Gastrocnemius medialis (tissue), 4 donors: Measurements from ENCODE around the gene NDUFA5. TPM values are rescaled to one million over a fixed set of nuclear protein-coding genes. Genes with fewer than 3 reads are reported as not detected.
"Not testable (repeated sequence)": the region's sequence is repeated elsewhere in the genome, so short reads cannot be mapped to it uniquely, and the experiment has no call there.

Experiments used
- ATAC-seq, 2 donors: fragments of 150-250 bp; one replicate each; pipeline ENCODE4 v1.9.1; 2016
- DNase-seq, 2 donors: peaks; one replicate each; pipeline ENCODE4 v3.0.0-alpha.2; 2019
- H3K27ac ChIP-seq, 4 donors: fragments of 200-600 bp; sonication (generic); 1 replicate in 1 of 4; 2 replicates in 3 of 4; pipeline ENCODE4 v1.5.1; 2016 to 2018; ENCODE audit warnings: mild to moderate bottlenecking in 2 of 4, moderate library complexity in 1 of 4
- H3K27me3 ChIP-seq, 3 donors: fragments of 200-600 bp; sonication (generic) in 2 of 3; 1 replicate in 1 of 3; 2 replicates in 2 of 3; pipeline versions ENCODE4 v1.5.1 to v1.6.0; 2016 to 2019; ENCODE audit warnings: mild to moderate bottlenecking in 1 of 3, moderate library complexity in 1 of 3
- H3K36me3 ChIP-seq, 2 donors: fragments of 200-600 bp; sonication (generic) in 1 of 2; one replicate each; pipeline ENCODE4 v1.5.1; 2017 to 2018
- H3K4me1 ChIP-seq, 2 donors: fragments of 200-600 bp; sonication (generic) in 1 of 2; one replicate each; pipeline ENCODE4 v1.5.1; 2016 to 2017; ENCODE audit warnings: mild to moderate bottlenecking in 2 of 2
- H3K4me3 ChIP-seq, 4 donors: fragments of 200-600 bp; sonication (generic) in 3 of 4; 1 replicate in 1 of 4; 2 replicates in 3 of 4; pipeline ENCODE4 v1.5.1; 2016 to 2019; ENCODE audit warnings: mild to moderate bottlenecking in 2 of 4
- H3K9me3 ChIP-seq, 3 donors: fragments of 200-600 bp; sonication (generic) in 2 of 3; 1 replicate in 1 of 3; 2 replicates in 2 of 3; pipeline ENCODE4 v1.5.1; 2016 to 2019
- POLR2A ChIP-seq, 2 donors: fragments of 450-650 bp; IDR thresholded peaks; one replicate each; pipeline ENCODE4 v1.6.1; 2017; ENCODE audit warnings: antibody characterized with exemption in 2 of 2, mild to moderate bottlenecking in 2 of 2, moderate library complexity in 2 of 2
- in situ Hi-C, 4 donors: fragments of 200-750 bp; cut with MboI; loops; one replicate each; pipeline versions ENCODE4 v1.15.0 to v1.8.0; 2017; ENCODE audit warnings: low sequenced_read_pairs in 4 of 4
- intact Hi-C: fragments of 100-400 bp; cut with DNase I; formaldehyde crosslinking; loops from one replicate; pipeline ENCODE4 v1.15.1; 2023; ENCODE audit warnings: low total_unique reads
- total RNA-seq, 4 donors: library from RNA; depleted of rRNA; stranded (reverse); fragments of >200 nt; gene quantifications; one replicate each; pipeline versions ENCODE4 v1.1.0 to v1.2.3, GENCODE V29; 2016
- TF ChIP-seq, protein P1 (sequence below), 5 experiments: fragments of 450-650 bp in 3 of 5; fragments of 200-600 bp in 2 of 5; sonication (generic) in 2 of 5; IDR thresholded peaks in 4 of 5; conservative IDR thresholded peaks in 1 of 5; 1 replicate in 4 of 5; 2 replicates in 1 of 5; pipeline ENCODE4 v1.5.1; 2016 to 2019; ENCODE audit warnings: antibody characterized with exemption in 5 of 5, mild to moderate bottlenecking in 3 of 5, moderate library complexity in 3 of 5

The NDUFA5 gene
- total RNA-seq, 4 donors from 2014 or later = 82.8 to 148 (median 137) TPM

DNA sequence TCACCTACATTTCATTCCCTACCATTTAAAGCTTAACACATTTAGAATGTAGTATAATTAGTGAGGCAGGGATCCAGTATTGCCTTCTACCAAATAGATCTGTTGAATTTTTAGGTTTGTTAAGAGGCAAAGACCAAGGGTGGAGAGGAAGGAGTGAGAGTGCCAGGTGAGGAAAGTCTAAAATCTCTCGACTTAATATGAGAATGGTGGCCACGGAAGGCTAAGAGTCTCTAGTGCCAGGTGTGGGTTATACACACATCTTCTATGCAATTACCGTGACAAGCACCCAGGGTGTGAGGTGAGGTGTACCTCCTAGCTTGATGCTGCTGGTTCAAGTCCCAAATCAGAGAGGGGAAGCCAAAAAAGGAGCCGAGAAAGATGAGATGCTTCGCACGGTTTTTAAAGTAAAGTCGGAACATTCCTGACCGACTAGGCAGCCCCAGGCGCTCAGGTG, 23.7 kb downstream of the NDUFA5 start:
- no peaks in the 10 kb centered on the region for H3K9me3 ChIP-seq
- peaks cover 0 to 5% (median 2%) of the 10 kb centered on the region in 3 donors for H3K27me3 ChIP-seq
- ATAC-seq (no peak), DNase-seq (no peak)
- intact Hi-C loops = loop anchor here (2.0 kb wide), 2 partner anchors 39 to 215 kb away; partner anchors contain the start of gene WASL
- peaks cover 9 to 17% of the 10 kb centered on the region in 2 donors for H3K4me1 ChIP-seq
- in situ Hi-C loops = loop anchor here in 1 of 4 donors (10.0 kb wide), 1 partner anchor 211 kb away; the partner anchor contains the start of gene WASL
- H3K27ac ChIP-seq = peak overlapping the region; percentile 15 to 92 (median 53)
- TF ChIP-seq POLR2A (IDR thresholded peaks at IDR 0.05) = no peak
- TF ChIP-seq, protein P1, sequence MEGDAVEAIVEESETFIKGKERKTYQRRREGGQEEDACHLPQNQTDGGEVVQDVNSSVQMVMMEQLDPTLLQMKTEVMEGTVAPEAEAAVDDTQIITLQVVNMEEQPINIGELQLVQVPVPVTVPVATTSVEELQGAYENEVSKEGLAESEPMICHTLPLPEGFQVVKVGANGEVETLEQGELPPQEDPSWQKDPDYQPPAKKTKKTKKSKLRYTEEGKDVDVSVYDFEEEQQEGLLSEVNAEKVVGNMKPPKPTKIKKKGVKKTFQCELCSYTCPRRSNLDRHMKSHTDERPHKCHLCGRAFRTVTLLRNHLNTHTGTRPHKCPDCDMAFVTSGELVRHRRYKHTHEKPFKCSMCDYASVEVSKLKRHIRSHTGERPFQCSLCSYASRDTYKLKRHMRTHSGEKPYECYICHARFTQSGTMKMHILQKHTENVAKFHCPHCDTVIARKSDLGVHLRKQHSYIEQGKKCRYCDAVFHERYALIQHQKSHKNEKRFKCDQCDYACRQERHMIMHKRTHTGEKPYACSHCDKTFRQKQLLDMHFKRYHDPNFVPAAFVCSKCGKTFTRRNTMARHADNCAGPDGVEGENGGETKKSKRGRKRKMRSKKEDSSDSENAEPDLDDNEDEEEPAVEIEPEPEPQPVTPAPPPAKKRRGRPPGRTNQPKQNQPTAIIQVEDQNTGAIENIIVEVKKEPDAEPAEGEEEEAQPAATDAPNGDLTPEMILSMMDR (IDR thresholded peaks at IDR 0.05 in 4 of 5, conservative IDR thresholded peaks at IDR 0.05 in 1 of 5) = no peak
- no peaks in the 10 kb centered on the region for H3K36me3 ChIP-seq
- peak overlapping the region; percentile 67 to 76 (median 72) for H3K4me3 ChIP-seq

DNA sequence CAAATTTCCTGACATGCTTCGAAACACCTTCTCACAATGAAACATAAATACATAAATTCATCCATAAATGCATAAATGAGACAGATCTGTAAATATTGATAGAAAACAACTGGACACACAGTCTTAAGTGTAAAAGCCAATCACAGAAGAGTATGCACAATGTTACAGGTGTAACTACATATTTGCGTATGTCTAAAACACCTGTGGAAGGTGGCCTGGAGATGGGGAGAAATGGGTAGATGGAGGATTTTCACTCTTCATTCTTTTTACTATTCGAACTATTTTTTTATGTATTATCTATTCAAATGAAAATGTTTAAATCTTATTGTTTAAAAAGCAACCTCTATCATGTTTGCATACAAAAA, 24.1 kb downstream of the NDUFA5 start:
- Histone ChIP-seq H3K27me3 (peaks cover 0 to 5% (median 2%) of the 10 kb centered on the region in 3 donors), H3K27ac (no peak overlapping the region), H3K4me3 (peak overlapping the region in 2 of 4 donors; percentile 67 to 71), H3K4me1 (peaks cover 9 to 17% of the 10 kb centered on the region in 2 donors), H3K9me3 (no peaks in the 10 kb centered on the region), H3K36me3 (no peaks in the 10 kb centered on the region)
- TF ChIP-seq, protein P1 (IDR thresholded peaks at IDR 0.05 in 4 of 5, conservative IDR thresholded peaks at IDR 0.05 in 1 of 5) = no peak
- no peak for TF ChIP-seq POLR2A (IDR thresholded peaks at IDR 0.05)
- ATAC-seq = no peak
- in situ Hi-C loops (loop anchor here in 1 of 4 donors (10.0 kb wide), 1 partner anchor 211 kb away; the partner anchor contains the start of gene WASL), intact Hi-C loops (no loop called here)
- DNase-seq = no peak

DNA sequence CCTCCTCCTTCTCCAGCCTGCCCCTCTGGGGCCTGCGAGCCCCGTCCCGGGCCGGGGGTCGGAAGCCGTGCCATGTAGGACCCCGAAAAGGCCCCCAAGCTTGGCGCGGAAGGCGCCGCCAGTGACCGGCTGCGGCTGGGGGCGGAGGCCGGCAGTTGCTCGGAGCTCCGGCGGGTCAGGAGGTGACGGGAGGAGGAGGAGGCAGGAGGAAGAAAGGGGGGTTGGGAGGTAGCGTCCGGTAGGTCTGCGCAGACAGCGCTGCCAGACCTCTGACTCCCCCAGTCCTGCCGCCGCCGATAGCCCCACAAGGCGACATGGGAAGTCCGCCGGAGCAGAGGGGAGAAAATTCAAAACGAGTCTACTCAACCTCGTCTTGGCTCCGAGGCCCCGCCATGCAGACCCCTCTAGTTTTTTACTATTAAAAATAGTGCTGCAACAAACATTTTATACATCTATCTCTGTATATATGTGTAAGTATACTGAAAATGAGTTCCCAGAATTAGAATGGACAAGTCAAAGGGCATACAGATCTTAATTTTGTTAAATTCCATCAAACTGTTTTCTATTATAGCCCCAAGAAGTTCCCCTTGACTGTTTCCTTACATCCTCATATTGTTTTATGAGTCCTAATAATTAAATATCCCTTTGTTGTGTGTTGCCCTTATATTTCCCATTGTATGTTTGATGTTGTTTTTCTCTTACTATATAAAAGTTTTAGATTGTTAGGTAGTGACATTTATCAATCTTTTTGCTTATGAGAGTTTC, 24.6 kb downstream of the NDUFA5 start:
- Histone ChIP-seq H3K4me3 (peak overlapping the region; percentile 23 to 50 (median 35)), H3K4me1 (peaks cover 9 to 16% of the 10 kb centered on the region in 2 donors)
- ATAC-seq, H3K36me3 ChIP-seq, H3K27ac ChIP-seq, intact Hi-C loops, H3K27me3 ChIP-seq, H3K9me3 ChIP-seq: not testable (repeated sequence)
- in situ Hi-C loops = loop anchor here in 1 of 4 donors (10.0 kb wide), 1 partner anchor 212 kb away; the partner anchor contains the start of gene WASL
- peak in 1 of 2 donors; percentile 30 for DNase-seq

DNA sequence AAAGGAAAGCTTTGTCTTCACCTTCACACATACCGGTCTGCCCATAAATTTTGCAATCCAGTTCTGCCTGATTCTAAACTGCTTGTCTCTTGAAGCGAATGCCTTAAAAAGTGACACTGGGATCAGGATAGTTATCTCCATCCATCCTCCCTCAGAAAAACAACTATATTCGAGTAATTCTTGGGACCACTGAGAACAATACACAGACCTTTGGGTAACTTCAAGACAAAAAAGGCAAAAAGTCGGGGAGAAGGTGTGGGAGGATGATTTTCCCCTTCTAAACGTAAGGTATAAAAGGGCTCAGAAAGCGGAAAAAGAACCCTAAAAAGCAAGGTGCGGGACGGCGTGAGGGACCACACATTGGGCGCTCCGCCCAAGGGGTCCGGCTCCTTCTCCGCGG, 25.3 kb downstream of the NDUFA5 start:
- H3K27me3 ChIP-seq, H3K4me1 ChIP-seq, H3K9me3 ChIP-seq, H3K27ac ChIP-seq, intact Hi-C loops, H3K36me3 ChIP-seq, ATAC-seq, DNase-seq: not testable (repeated sequence)
- H3K4me3 ChIP-seq = peak overlapping the region; percentile 23 to 50 (median 35)
- in situ Hi-C loops = loop anchor here in 1 of 4 donors (10.0 kb wide), 1 partner anchor 212 kb away; the partner anchor contains the start of gene WASL

DNA sequence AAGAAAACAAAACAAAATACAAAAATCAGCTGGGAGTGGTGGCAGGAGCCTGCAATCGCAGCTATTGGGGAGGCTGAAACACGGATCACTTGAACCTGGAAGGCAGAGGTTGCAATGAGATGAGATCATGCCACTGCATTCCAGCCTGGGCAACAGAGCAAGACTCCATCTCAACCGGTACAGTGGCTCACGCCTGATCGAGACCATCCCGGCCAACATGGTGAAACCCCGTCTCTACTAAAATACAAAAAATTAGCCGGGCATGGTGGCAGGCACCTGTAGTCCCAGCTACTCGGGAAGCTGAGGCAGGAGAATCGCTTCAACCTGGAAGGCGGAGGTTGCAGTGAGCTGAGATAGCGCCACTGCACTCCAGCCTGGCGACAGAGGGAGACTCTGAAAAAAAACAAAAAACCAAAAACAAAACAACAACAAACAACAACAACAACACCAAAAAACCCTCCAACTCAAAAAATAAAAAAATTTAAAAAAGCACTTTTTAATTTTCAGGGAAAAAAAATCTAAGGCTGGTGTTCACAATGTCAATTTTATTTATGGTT, 27.5 kb downstream of the NDUFA5 start:
- intact Hi-C loops, ATAC-seq, H3K4me1 ChIP-seq, H3K27ac ChIP-seq, H3K9me3 ChIP-seq, H3K27me3 ChIP-seq, DNase-seq, H3K36me3 ChIP-seq, H3K4me3 ChIP-seq: not testable (repeated sequence)
- in situ Hi-C loops = loop anchor here in 1 of 4 donors (10.0 kb wide), 1 partner anchor 215 kb away; the partner anchor contains the start of gene WASL

DNA sequence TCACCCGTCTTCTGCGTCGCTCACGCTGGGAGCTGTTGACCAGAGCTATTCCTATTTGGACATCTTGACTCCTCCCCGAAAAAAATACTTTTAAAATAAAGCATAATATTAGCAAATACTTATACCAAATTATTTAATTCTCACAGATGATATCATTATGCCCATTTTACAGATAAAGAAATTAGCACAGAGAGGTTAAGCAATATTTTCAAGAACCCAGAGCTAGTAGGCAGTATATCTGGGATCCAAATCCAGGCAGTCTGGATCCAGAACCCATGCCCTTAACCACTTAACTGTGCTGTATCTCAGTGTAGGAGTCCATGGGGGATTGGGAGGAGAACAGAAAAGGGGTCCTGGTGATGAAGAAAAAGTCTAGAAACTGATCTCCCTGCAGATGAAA, 29.4 kb downstream of the NDUFA5 start:
- no peaks in the 10 kb centered on the region for H3K9me3 ChIP-seq
- TF ChIP-seq, protein P1 (IDR thresholded peaks at IDR 0.05 in 4 of 5, conservative IDR thresholded peaks at IDR 0.05 in 1 of 5) = no peak
- TF ChIP-seq POLR2A (IDR thresholded peaks at IDR 0.05) = no peak
- H3K36me3 ChIP-seq = no peaks in the 10 kb centered on the region
- ATAC-seq = no peak
- DNase-seq = no peak
- H3K27me3 ChIP-seq = peaks cover 0 to 5% (median 2%) of the 10 kb centered on the region in 3 donors
- H3K4me1 ChIP-seq = no peaks in the 10 kb centered on the region
- no peak overlapping the region for H3K27ac ChIP-seq
- in situ Hi-C loops = no loop called here
- H3K4me3 ChIP-seq = no peak overlapping the region
- intact Hi-C loops = no loop called here

DNA sequence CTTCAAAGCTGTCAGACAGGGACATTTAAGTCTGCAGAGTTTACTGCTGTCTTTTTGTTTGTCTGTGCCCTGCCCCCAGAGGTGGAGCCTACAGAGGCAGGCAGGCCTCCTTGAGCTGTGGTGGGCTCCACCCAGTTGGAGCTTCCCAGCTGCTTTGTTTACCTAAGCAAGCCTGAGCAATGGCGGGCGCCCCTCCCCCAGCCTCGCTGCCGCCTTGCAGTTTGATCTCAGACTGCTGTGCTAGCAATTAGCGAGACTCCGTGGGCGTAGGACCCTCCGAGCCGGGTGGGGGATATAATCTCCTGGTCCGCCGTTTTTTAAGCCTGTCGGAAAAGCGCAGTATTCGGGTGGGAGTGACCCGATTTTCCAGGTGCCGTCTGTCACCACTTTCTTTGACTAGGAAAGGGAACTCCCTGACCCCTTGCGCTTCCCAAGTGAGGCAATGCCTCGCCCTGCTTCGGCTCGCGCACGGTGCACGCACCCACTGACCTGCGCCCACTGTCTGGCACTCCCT, 29.8 kb downstream of the NDUFA5 start:
- ATAC-seq, H3K36me3 ChIP-seq, intact Hi-C loops, H3K27ac ChIP-seq, H3K4me3 ChIP-seq, H3K4me1 ChIP-seq, in situ Hi-C loops, H3K9me3 ChIP-seq, H3K27me3 ChIP-seq, DNase-seq: not testable (repeated sequence)

DNA sequence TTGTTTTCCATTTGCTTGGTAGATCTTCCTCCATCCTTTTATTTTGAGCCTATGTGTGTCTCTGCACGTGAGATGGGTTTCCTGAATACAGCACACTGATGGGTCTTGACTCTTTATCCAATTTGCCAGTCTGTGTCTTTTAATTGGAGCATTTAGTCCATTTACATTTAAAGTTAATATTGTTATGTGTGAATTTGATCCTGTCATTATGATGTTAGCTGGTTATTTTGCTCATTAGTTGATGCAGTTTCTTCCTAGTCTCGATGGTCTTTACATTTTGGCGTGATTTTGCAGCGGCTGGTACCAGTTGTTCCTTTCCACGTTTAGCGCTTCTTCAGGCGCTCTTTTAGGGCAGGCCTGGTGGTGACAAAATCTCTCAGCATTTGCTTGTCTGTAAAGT, 31.1 kb downstream of the NDUFA5 start:
- not testable (repeated sequence) for ATAC-seq

More for the DNA sequence above, 31.1 kb downstream of the NDUFA5 start:
- H3K9me3 ChIP-seq, H3K27ac ChIP-seq, H3K4me1 ChIP-seq, H3K36me3 ChIP-seq, intact Hi-C loops, H3K27me3 ChIP-seq, H3K4me3 ChIP-seq, DNase-seq, in situ Hi-C loops: not testable (repeated sequence)
